ENCODE results near the gene FARP2. TPM values are rescaled to one million over a fixed set of nuclear protein-coding genes. Genes with fewer than 3 reads are reported as not detected.

FARP2 gene
- polyA plus RNA-seq, 1 donor from 2014 or later = 21.9 TPM

DNA sequence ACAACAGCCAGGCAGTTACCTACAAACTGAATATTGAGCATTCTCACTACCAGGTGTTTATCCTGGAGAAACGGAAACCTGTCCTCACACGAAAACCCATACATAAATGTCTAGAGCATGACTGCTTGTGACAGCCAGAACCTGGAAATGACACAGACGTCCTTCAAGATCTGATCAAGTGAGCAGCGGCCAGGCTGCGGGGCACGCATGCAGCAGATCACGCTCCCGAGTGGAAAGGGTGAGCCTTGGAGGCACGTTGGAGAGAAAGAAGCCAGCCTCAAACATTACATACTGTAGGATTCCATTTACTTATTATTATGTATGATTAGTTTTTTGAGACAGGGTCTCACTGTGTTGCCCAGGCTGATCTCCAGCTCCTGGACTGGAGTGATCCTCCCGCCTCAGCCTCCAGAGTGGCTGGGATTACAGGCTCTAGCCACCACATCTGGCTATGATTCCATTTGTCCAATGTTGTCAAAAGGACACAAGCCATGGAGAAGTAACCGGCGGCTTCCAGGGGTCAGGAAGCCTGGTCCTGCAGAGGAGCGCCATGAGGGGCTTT, 175.2 kb downstream of the FARP2 start:
- Mint-ChIP-seq H3K4me1 (no peaks in the 10 kb centered on the region), H3K27me3 (peaks cover 2% of the 10 kb centered on the region), H3K27ac (no peak overlapping the region), H3K4me3 (no peak overlapping the region), H3K9me3 (peaks cover 0 to 4% (median 4%) of the 10 kb centered on the region in 3 donors), H3K36me3 (no peaks in the 10 kb centered on the region)

DNA sequence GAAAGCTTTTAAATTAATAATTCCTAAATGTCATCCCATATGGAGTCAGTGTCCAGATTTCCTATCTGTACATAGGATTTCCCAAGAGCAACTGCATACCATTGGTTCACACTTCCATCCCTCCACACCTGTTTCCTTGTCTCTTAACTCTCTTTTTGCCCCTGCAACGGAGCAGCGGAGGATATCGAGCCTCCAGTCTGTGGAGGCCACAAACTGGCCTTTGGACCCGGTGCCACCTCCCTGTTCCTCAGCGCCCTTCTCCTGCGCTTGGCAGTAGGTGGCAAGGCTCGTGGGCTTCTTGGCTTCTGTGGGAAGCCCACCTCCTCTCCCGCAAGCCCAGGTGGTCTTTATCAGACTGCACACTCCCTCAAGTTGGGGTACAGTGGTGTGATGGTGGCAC, 176.1 kb downstream of the FARP2 start:
- no peaks in the 10 kb centered on the region for H3K4me1 Mint-ChIP-seq
- H3K27ac Mint-ChIP-seq = no peak overlapping the region
- H3K27me3 Mint-ChIP-seq = peaks cover 2% of the 10 kb centered on the region
- no peaks in the 10 kb centered on the region for H3K36me3 Mint-ChIP-seq
- no peak overlapping the region for H3K4me3 Mint-ChIP-seq
- no peaks in the 10 kb centered on the region for H3K9me3 Mint-ChIP-seq

DNA sequence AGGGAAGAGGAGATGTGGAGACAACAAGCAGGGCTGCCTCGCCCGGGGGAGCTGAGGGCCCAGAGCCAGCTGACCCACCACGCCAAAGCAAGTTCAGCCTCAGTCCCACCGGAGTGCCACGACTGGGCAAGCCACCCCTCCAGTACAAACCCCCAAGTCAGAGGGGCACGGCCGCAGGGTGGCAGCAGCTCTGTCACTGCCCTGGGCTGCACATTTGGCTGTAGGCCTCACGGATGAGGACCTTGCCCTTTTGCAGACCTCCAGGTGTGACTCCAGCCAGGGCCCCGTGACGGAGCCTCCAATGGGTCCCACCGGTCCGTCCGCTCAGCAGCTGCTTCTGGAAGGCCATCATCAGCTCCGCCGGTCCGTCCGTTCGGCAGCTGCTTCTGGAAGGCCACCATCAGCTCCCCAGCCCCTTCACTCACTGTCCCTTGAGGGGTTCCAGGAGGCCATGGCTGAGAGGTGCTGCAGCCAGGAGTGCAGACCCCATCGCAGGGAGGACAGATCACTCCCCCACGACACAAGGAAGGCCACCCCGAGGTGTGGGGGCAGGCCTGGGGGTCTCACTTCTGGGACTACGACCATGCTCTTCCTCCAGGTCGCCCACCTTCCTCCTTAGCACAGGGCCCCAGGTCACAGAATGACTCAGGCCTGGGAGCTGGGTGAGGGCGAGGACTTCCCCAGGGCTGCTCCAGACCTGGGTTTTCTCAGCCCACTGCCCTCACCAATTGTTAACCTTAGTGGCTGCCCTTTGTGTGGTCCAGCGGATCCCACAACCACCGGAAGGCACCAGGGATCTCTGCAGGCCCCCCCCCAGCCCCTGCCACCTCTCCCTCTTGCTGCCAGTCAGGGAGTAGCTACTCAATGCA, 176.9 kb downstream of the FARP2 start:
- peaks cover 2% of the 10 kb centered on the region for H3K27me3 Mint-ChIP-seq
- no peaks in the 10 kb centered on the region for H3K36me3 Mint-ChIP-seq
- H3K4me1 Mint-ChIP-seq = no peaks in the 10 kb centered on the region
- no peak overlapping the region for H3K4me3 Mint-ChIP-seq
- no peaks in the 10 kb centered on the region for H3K9me3 Mint-ChIP-seq
- H3K27ac Mint-ChIP-seq = no peak overlapping the region

DNA sequence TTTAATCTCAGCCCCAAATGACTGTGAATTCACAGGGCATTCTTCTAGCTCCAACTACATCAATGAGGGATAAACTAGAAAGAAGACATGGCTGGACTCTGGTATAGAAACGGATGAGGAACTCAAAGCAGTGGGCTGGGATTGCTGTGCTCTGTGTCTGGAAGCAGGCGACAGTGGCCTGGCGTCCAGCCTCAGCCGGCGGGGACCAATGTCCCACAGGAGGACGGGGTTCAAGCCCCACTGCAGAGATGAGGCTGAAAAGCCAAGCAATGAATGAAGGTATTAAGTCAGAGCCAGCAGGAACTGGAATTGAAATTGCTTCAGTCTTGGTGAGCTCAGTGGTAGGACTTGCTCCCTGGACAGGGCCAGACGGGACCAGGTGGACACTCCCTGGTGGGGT, 178.2 kb downstream of the FARP2 start:
- Mint-ChIP-seq H3K4me3 (no peak overlapping the region), H3K27ac (no peak overlapping the region), H3K4me1 (no peaks in the 10 kb centered on the region), H3K36me3 (no peaks in the 10 kb centered on the region), H3K27me3 (peaks cover 5% of the 10 kb centered on the region), H3K9me3 (no peaks in the 10 kb centered on the region)

DNA sequence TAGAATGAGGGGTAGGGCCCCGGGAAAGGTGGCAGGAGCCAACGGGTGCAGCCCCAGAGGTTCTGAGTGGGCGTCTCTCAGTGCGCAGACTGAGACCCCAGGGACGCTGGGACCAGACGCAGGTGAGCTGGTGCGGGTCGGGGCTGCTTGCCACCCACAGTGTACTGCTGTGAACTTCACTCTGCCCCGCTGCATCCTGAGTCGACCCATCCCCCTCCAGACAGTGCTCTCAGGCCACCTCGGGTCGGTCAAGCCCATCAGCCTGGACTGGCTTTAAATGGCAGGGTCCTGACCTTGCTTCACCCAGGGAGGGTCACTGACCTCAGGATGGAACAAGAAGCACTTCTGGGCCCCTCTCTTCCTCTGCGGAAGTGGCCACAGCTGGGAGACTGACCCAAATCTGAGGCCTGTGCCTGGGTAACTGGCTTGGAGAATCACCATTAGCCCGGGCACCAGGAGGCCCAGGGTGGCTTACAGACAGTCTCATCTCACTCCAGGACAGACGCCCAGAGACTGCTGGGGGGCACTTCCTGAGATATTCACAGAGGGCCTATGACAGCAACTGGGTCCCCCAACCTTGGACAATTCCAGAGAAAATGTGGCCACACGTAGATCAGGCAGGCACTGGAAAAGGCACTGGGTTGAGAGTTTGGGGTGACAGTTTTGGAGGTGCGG, 178.8 kb downstream of the FARP2 start:
- Mint-ChIP-seq H3K9me3 (no peaks in the 10 kb centered on the region), H3K4me1 (no peaks in the 10 kb centered on the region), H3K27ac (no peak overlapping the region), H3K4me3 (no peak overlapping the region), H3K27me3 (peaks cover 5% of the 10 kb centered on the region), H3K36me3 (no peaks in the 10 kb centered on the region)

DNA sequence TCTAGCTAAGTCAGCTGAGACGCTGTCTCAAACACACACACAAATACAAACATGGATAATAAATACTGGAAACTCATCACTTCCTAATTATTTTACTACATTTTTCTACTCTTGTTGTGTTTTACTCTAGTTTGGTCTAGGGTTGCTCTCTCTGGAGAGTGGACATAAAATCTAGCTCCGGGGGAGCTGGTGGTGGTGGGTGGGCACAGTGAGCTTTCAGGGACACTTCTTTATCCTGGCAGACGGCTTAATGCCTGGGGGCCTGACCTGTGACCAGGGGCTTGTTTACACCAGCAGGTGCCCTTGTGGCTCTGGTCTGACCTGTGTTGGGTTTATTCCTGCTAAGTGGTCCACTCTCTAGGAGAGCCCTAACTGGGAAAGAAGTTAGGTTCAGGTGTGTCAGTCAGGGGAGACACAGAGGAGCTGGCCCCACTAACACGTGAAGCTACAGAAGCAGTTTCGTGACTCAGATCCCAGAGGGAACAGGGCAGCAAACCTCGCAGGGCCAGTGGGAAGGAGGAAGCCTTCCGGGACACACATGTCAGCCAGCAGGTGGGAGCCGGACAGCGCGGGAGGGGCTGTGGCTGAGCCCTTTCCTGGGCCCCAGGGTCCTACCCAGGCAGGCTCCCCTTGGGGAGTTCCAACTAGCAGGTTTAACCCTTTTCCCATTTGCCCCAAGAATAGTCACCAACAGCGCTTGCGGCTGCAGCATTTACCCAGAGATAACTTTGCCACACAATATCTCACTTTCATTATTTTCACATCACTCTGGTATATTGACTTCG, 180.0 kb downstream of the FARP2 start:
- Mint-ChIP-seq H3K27ac (no peak overlapping the region), H3K36me3 (no peaks in the 10 kb centered on the region), H3K4me1 (peaks cover 0 to 4% (median 2%) of the 10 kb centered on the region in 3 donors), H3K27me3 (peaks cover 11% of the 10 kb centered on the region), H3K9me3 (no peaks in the 10 kb centered on the region), H3K4me3 (no peak overlapping the region)

DNA sequence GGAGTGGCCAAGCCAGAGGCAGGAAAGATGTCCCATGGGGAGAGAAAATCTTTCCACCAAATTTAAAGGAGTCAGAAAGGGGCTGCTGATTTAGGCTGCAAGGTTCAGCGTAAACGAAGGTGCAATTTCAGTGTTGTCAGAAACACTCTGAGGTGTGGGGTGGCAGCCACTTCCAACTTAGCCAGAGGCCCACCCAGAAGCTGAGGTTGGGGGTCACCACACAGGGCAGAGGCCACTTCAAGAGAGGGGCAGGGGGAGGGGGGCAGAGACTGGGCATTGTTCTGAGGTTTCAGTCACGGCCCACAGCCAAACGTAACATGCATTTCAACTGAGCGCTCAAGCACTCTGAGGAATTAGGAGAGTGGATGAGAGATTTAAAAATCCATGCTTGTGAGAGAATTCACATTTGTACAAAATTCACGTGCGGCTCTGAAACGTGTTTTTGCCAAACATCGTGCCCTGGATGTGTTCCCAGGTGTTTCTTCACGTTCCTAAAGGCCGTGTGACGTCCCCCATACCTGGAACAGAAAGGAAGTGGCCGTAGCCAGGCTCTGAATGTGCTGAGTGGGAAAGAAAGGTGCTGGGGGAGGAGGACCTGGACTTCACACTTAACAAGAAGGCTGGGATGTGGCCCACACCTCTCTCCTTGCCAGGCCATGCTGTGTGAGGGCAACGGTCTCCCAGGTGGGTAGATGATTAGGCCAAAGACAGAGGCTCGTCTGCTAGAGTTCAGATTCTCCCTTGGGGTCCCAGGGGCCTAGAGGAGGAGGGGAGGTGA, 182.9 kb downstream of the FARP2 start:
- H3K36me3 Mint-ChIP-seq = no peaks in the 10 kb centered on the region
- no peak overlapping the region for H3K27ac Mint-ChIP-seq
- peaks cover 0 to 4% (median 2%) of the 10 kb centered on the region in 3 donors for H3K4me1 Mint-ChIP-seq
- peak overlapping the region in 2 of 4 donors; percentile 20 to 58 for H3K4me3 Mint-ChIP-seq
- peaks cover 23% of the 10 kb centered on the region for H3K27me3 Mint-ChIP-seq
- H3K9me3 Mint-ChIP-seq = no peaks in the 10 kb centered on the region

DNA sequence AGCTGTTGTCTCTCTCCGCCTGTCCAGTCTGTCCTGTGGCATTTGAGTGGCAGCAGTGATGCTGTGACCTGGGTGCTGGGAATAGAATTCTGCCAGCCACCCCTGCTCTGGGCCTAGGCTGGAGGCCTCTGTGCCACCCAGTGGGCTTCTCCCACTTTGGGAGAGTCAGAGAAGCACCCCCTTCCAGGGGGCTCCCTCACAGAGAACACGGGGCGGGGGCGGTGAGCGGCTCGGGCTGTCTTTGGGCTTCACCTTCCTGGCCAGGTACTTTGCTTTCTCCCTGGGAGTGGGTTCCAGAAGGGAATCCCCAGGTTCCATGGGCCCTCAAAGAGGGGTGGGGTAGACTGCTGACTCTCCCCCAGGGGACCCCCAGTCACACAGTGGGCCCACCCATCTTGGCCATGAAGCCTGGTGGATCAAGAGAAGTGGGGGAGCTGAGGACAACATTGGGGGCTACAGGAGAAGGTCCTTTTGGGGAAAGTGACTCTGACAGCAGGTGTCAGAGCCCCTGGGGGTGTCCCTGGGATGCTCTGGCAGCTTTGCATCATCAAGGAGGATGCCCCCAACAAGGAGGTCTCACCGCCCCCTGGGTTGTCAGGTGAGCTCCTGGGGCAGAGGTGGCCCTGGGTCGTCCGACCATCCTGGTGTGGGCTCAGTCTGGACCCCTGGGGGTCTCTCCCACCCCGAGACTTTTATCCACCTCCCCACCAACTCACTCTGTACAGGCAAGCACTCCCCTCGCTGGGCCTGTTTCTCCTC, 183.7 kb downstream of the FARP2 start:
- peak overlapping the region in 3 of 4 donors; percentile 17 to 82 (median 38) for H3K4me3 Mint-ChIP-seq
- no peak overlapping the region for H3K27ac Mint-ChIP-seq
- peaks cover 21% of the 10 kb centered on the region for H3K27me3 Mint-ChIP-seq
- no peaks in the 10 kb centered on the region for H3K36me3 Mint-ChIP-seq
- H3K9me3 Mint-ChIP-seq = no peaks in the 10 kb centered on the region
- peaks cover 0 to 4% (median 2%) of the 10 kb centered on the region in 3 donors for H3K4me1 Mint-ChIP-seq

DNA sequence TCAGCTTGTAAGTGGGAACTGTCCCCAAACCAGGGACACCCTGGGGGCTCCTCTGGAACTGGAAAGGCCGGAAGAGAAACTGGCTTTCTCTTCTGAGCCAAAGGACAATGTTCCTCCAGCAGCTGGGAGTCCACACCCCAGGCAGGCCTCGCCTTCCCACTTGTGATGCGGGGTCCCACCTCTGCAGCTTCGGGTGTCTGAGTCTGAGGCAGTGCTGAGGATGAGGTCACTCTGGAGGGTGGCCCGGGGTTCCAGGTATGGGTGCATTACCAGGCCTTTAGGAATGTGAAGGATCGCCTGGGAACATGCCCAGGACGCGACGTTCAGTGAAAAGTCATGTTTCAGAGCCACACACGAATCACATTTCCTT, 184.3 kb downstream of the FARP2 start:
- Mint-ChIP-seq H3K27ac (no peak overlapping the region), H3K9me3 (no peaks in the 10 kb centered on the region), H3K4me3 (peak overlapping the region; percentile 57 to 82 (median 70))

DNA sequence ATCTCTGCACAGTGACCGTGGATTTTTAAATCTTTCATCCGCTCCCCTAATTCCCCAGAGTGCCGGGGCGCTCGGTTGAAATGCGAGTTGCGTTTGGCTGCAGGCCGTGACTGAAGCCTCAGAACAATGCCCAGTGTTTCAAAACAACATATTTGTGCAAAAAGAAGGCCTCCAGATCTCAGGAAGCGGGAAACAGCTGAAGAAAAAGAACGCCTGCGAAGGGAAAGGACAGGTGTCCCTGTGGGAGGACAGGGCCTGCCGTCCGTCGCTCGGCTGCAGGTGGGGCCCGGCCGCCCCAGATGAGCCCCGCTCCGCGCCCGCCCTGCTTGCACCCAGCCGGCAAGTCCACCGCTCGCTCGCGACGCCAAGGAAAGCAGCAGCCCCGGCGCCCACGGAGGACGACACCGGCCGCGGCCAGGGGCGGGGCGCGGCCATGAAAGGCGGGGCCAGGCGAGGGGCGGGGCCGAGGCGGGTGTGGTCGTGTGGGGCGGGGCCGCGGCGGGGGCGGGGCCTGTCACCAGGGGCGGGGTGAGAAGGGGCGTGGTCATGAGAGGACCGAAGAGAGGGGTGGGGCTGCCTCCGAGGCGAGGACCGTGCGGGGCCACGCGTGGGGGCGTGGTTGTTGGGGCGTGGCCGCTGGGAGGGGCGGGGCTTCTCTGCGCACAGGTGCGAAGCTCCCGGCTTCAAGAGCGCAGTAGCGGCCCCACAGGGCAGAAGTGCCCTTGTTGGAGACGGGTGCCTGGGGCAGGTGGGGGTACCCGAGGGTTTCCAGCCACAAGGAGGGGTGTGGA, 184.9 kb downstream of the FARP2 start:
- Mint-ChIP-seq H3K27ac (no peak overlapping the region), H3K4me3 (peak overlapping the region; percentile 57 to 82 (median 70)), H3K4me1 (peaks cover 0 to 4% (median 2%) of the 10 kb centered on the region in 3 donors), H3K27me3 (peaks cover 21% of the 10 kb centered on the region), H3K9me3 (no peaks in the 10 kb centered on the region), H3K36me3 (no peaks in the 10 kb centered on the region)

More for the DNA sequence above, 184.3 kb downstream of the FARP2 start:
- H3K4me1 Mint-ChIP-seq = peaks cover 0 to 4% (median 2%) of the 10 kb centered on the region in 3 donors
- peaks cover 21% of the 10 kb centered on the region for H3K27me3 Mint-ChIP-seq
- no peaks in the 10 kb centered on the region for H3K36me3 Mint-ChIP-seq

DNA sequence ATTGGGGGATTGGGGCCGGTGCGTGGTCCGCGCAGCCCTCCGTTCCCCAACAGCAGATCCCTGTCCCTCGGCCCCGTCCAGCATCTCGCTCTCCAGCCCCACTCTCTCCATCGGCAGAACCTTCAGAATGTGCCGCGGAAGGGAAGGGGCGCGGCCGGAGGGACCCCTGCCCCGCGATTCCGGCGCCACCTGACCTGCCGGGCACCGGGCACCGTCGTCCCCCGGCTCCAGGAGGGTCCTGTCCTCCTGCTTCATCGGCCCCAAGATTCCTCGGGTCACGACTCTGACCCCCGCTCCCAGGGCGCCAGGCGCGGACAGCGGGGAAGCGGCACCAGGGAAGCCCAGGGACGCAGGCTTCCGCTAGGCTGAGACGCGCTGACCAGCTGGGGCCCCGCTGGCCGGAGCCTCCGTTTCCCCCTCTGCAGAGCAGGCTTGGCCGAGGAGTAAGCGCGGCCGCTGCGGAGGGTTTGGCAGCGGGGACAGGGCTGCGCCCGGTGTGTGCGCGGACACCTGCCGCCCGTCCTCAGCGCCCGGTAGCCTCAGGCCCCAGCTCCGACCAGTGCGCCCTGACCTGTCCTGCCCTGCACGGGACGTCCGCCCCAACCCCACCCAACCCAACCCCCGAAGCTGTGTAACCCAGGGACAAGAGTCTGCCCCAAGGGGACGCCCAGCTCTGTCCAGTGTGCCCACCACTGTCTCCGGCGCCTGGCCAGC, 185.6 kb downstream of the FARP2 start:
- Mint-ChIP-seq H3K36me3 (no peaks in the 10 kb centered on the region), H3K4me1 (peaks cover 0 to 4% (median 2%) of the 10 kb centered on the region in 3 donors), H3K27ac (no peak overlapping the region), H3K4me3 (no peak overlapping the region), H3K9me3 (no peaks in the 10 kb centered on the region), H3K27me3 (peaks cover 21% of the 10 kb centered on the region)

DNA sequence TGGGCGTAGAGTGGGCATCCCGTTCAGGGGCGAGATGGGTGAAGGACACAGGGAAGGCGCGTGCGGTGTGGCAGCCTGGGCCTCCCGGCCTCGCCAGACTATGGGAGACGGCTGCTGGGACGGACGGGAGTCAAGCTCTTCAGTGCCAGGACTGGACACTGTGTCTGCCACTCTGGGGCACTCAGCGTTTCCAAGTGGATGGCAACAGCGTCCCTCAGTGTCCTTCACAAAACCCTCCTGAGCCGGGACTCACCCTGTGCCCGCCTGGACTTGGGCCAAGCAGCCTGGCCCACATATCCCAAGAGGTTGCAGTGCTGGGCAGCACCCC, 186.2 kb downstream of the FARP2 start:
- H3K9me3 Mint-ChIP-seq = no peaks in the 10 kb centered on the region
- H3K36me3 Mint-ChIP-seq = no peaks in the 10 kb centered on the region
- H3K4me3 Mint-ChIP-seq = peak overlapping the region in 1 of 4 donors; percentile 6
- no peak overlapping the region for H3K27ac Mint-ChIP-seq
- peaks cover 24% of the 10 kb centered on the region for H3K27me3 Mint-ChIP-seq
- peaks cover 0 to 4% (median 2%) of the 10 kb centered on the region in 3 donors for H3K4me1 Mint-ChIP-seq

All from IgD-negative memory B cell (primary cell).